Ovary (tissue), 9 donors: ENCODE results near the gene CLK1. TPM values are rescaled to one million over a fixed set of nuclear protein-coding genes. Genes with fewer than 3 reads are reported as not detected.
"Not testable (repeated sequence)": the region's sequence is repeated elsewhere in the genome, so short reads cannot be mapped to it uniquely, and the experiment has no call there.

ENCODE experiments used
- DNase-seq, 5 donors: peaks; one replicate each; pipeline ENCODE4 v3.0.0-alpha.2; 2019 to 2020
- H3K27ac ChIP-seq, 2 donors: fragments of 200-600 bp; one replicate each; pipeline versions ENCODE4 v1.5.1 to v1.8.0; 2019 to 2022
- H3K27me3 ChIP-seq: fragments of 200-600 bp; one replicate; pipeline ENCODE4 v1.8.0; 2022
- H3K36me3 ChIP-seq: fragments of 200-600 bp; sonication (generic); one replicate; pipeline ENCODE4 v1.5.1; 2019
- H3K4me1 ChIP-seq: one replicate; pipeline ENCODE4 v1.8.1; 2013; ENCODE audit warnings: mild to moderate bottlenecking, moderate library complexity; ENCODE audit not compliant: insufficient read depth
- H3K4me3 ChIP-seq: fragments of 200-600 bp; sonication (generic); one replicate; pipeline ENCODE4 v1.5.1; 2017
- H3K9me3 ChIP-seq, 2 donors: fragments of 200-600 bp in 1 of 2; sonication (generic) in 1 of 2; one replicate each; pipeline versions ENCODE4 v1.5.1 to v1.8.1; 2013 to 2019; ENCODE audit warnings: mild to moderate bottlenecking in 1 of 2, moderate library complexity in 1 of 2
- EP300 ChIP-seq: sonication (generic); formaldehyde crosslinking; IDR thresholded peaks from one replicate; pipeline ENCODE4 v1.6.1; 2017; ENCODE audit warnings: antibody characterized with exemption
- POLR2A ChIP-seq: fragments of 450-650 bp; IDR thresholded peaks from one replicate; pipeline ENCODE4 v1.6.1; 2017; ENCODE audit warnings: antibody characterized with exemption, mild to moderate bottlenecking, moderate library complexity
- WGBS, 3 donors: extraction: QIAGEN DNeasy Blood & Tissue Kit in 1 of 3; methylation state at CpG; one replicate each; pipeline versions ENCODE4 v1.1.5 to v1.1.7; 2013 to 2017; 5-methylcytosine and 5-hydroxymethylcytosine counted together
- intact Hi-C, 4 donors: fragments of 100-400 bp; cut with DNase I; formaldehyde crosslinking; loops; one replicate each; pipeline versions ENCODE4 v1.11.0 to v1.15.1; 2022 to 2023
- polyA plus RNA-seq, 2 donors: library from polyadenylated mRNA; stranded (reverse); fragments of 200-250 nt in 1 of 2; fragments of 350-450 nt in 1 of 2; fragmentation: Illumina TruSeq in 1 of 2; extraction: RNeasy Lipid Tissue Mini Kit (QIAGEN cat#74804) in 1 of 2; gene quantifications; one replicate each; pipeline ENCODE4 v1.2.3, GENCODE V29; 2013 to 2014
- total RNA-seq, 7 donors: library from RNA; depleted of rRNA in 2 of 7; stranded (reverse); fragments of >200 nt in 2 of 7; fragmentation: NEBNext Ultra II Directional in 3 of 7; extraction: Animal tissue kit (Norgen Biotek cat#: 25700) in 3 of 7; gene quantifications; one replicate each; pipeline versions ENCODE4 v1.1.0 to v1.2.4, GENCODE V29; 2016 to 2023
- TF ChIP-seq, protein P1 (sequence below), 3 donors: fragments of 450-650 bp in 2 of 3; fragments of 200-600 bp in 1 of 3; IDR thresholded peaks; one replicate each; pipeline versions ENCODE4 v1.5.1 to v1.8.0; 2016 to 2022; ENCODE audit warnings: antibody characterized with exemption in 3 of 3, mild to moderate bottlenecking in 1 of 3
- donor health status: DM: no; HTN: no; CAD: no; lungs with moderate emphysema.
- donor health status: DM: no; HTN: no; CAD: no.
- donor health status: Bipolar disorder and iron deficiency.
- donor health status: DM: yes; HTN: yes; CAD: no.
- donor health status: DM: no; HTN: no; CAD: no.
- donor health status: DM: yes; HTN: yes; CAD: no.

CLK1 gene
- total and polyA plus RNA-seq, 9 donors, result 88.3 to 266 (median 131) TPM

- Histone ChIP-seq H3K4me1 (peaks cover 18% of the 10 kb centered on the region), H3K27ac (peak overlapping the region in 1 of 2 donors; percentile 60), H3K36me3 (no peaks in the 10 kb centered on the region), H3K9me3 (no peaks in the 10 kb centered on the region), H3K27me3 (no peaks in the 10 kb centered on the region), H3K4me3 (no peak overlapping the region)
- intact Hi-C loops, result loop anchor here in 1 of 4 donors (5.0 kb wide), 1 partner anchor 256 kb away; no protein-coding TSS in a partner anchor
- WGBS, 3 donors, result 92 to 95% (median 94%) methylated on average over 9 of the region's 9 CpGs
- DNase-seq, result no peak
- TF ChIP-seq, protein P1, sequence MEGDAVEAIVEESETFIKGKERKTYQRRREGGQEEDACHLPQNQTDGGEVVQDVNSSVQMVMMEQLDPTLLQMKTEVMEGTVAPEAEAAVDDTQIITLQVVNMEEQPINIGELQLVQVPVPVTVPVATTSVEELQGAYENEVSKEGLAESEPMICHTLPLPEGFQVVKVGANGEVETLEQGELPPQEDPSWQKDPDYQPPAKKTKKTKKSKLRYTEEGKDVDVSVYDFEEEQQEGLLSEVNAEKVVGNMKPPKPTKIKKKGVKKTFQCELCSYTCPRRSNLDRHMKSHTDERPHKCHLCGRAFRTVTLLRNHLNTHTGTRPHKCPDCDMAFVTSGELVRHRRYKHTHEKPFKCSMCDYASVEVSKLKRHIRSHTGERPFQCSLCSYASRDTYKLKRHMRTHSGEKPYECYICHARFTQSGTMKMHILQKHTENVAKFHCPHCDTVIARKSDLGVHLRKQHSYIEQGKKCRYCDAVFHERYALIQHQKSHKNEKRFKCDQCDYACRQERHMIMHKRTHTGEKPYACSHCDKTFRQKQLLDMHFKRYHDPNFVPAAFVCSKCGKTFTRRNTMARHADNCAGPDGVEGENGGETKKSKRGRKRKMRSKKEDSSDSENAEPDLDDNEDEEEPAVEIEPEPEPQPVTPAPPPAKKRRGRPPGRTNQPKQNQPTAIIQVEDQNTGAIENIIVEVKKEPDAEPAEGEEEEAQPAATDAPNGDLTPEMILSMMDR (IDR thresholded peaks at IDR 0.05), result no peak
- TF ChIP-seq EP300 (no peak), POLR2A (no peak)
Observed at GRCh38 chr2:200828572-200829257, 35.7 kb downstream of the CLK1 start.

- Histone ChIP-seq H3K4me1 (peaks cover 18% of the 10 kb centered on the region), H3K27me3 (no peaks in the 10 kb centered on the region), H3K27ac (peak overlapping the region in 1 of 2 donors; percentile 60), H3K9me3 (no peaks in the 10 kb centered on the region), H3K4me3 (no peak overlapping the region), H3K36me3 (no peaks in the 10 kb centered on the region)
- TF ChIP-seq POLR2A, result no peak
- TF ChIP-seq, protein P1 (IDR thresholded peaks at IDR 0.05), result no peak
- no peak for TF ChIP-seq EP300
- DNase-seq, result no peak
- intact Hi-C loops, result loop anchor here in 1 of 4 donors (5.0 kb wide), 1 partner anchor 256 kb away; no protein-coding TSS in a partner anchor
- WGBS, 3 donors, result 25 to 36% (median 27%) methylated on average over 2 of the region's 2 CpGs
Observed at GRCh38 chr2:200828104-200828503, 36.4 kb downstream of the CLK1 start.

DNA sequence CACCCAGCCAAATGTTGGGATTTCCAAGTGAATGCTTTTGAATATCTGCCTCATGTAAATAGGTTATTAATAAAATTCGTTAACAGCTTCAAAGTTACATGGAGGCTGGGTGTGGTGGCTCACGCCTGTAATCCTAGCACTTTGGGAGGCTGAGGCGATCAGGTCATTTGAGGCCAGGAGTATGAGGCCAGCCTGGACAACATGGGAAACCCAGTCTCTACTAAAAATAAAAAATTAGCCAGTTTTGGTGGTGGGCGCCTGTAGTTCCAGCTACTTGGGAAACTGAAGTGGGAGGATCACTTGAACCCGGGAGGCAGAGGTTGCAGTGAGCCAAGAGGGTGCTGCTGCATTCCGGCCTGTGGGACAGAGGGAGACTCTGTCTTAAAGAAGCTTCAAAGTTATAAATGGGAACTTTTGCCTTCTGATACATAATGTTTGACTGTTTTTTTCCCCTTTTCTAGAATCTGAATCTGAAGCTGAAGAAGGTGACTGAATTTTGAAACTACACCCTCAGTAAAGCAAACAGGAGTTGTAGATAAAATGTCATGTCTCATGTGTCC is 42.7 kb downstream of the CLK1 start:
- WGBS, 3 donors, result 74 to 82% (median 77%) methylated on average over 6 of the region's 6 CpGs
- intact Hi-C loops, result no loop called here
- Histone ChIP-seq H3K27me3 (no peaks in the 10 kb centered on the region), H3K4me1 (peaks cover 4% of the 10 kb centered on the region), H3K9me3 (no peaks in the 10 kb centered on the region), H3K27ac (no peak overlapping the region), H3K36me3 (no peaks in the 10 kb centered on the region), H3K4me3 (no peak overlapping the region)
- no peak for DNase-seq
- TF ChIP-seq POLR2A (no peak), EP300 (no peak)
- TF ChIP-seq, protein P1 (IDR thresholded peaks at IDR 0.05), result no peak

GRCh38 chr2:200820573-200821234 is 43.8 kb downstream of the CLK1 start:
- WGBS, 3 donors, result 93 to 95% (median 94%) methylated on average over 5 of the region's 5 CpGs
- intact Hi-C loops, result no loop called here
- TF ChIP-seq, protein P1 (IDR thresholded peaks at IDR 0.05), result no peak
- TF ChIP-seq EP300 (no peak), POLR2A (no peak)
- Histone ChIP-seq H3K9me3 (no peaks in the 10 kb centered on the region), H3K27me3 (no peaks in the 10 kb centered on the region), H3K36me3 (no peaks in the 10 kb centered on the region), H3K4me1 (no peaks in the 10 kb centered on the region), H3K27ac (no peak overlapping the region), H3K4me3 (no peak overlapping the region)
- no peak for DNase-seq

DNA sequence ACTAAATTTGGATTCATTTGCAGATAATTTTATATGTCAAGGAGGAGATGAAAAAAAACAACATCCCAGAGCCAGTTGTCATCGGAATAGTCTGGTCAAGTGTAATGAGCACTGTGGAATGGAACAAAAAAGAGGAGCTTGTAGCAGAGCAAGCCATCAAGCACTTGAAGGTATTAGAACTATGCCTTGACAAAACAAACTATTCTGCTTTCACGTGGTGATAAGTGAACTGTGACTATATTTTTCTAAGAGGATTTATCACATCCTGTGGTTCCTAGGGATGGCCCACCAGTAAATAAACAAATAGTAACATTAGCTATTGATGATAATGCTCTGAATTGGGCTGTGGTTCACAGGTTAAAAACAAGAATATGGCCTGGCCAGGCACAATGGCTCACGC is 45.7 kb downstream of the CLK1 start:
- H3K4me3 ChIP-seq, H3K27ac ChIP-seq, H3K4me1 ChIP-seq, H3K27me3 ChIP-seq, H3K36me3 ChIP-seq, H3K9me3 ChIP-seq, DNase-seq: not testable (repeated sequence)
- 73 to 81% (median 73%) methylated on average over 3 of the region's 3 CpGs for WGBS, 3 donors
- intact Hi-C loops, result loop anchor here in 2 of 4 donors (10.0 kb wide), 2 partner anchors 46 to 104 kb away; partner anchors contain the start of gene CLK1 (in 1 of the 2)
